Measurements from ENCODE around the gene CLUH. TPM values are rescaled to one million over a fixed set of nuclear protein-coding genes. Genes with fewer than 3 reads are reported as not detected.
"Not testable (repeated sequence)": the region's sequence is repeated elsewhere in the genome, so short reads cannot be mapped to it uniquely, and the experiment has no call there.

The CLUH gene
- total and polyA plus RNA-seq, 5 donors: 79.0 to 121 (median 106) TPM

DNA sequence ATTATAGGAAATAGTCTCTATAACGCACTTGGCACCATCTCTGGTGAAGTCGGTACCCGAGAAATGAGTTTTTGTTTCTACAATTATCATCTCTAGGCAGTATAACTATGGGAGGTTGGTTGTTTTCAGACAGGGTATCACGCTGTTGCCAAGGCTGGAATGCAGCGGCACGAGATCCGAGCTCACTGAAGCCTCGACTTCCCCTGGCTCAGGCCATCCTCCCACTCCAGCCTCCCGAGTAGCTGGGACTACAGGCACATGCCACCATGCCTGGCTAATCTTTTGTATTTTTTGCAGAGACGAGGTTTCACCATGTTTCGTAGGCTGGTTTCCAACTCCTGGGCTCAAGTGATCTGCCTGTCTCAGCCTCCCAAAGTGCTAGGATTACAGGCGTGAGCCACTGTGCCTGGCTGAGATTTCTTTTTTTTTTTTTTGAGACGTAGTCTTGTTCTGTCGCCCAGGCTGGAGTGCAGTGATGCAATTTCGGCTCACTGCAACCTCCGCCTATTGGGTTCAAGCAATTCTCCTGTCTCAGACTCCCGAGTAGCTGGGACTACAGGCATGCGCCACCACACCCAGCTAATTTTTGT is 12.3 kb downstream of the CLUH start:
- H3K27me3 ChIP-seq (ENCODE audit: control insufficient read depth, insufficient read depth); H3K4me1 ChIP-seq (ENCODE audit: control insufficient read depth, insufficient read depth, low read length); intact Hi-C loops (cut with DNase I); DNase-seq; H3K27ac ChIP-seq (ENCODE audit: low read length); H3K9me3 ChIP-seq (ENCODE audit: control insufficient read depth, low read length); H3K4me3 ChIP-seq (ENCODE audit: low read length); ATAC-seq: not testable (repeated sequence)
- 84% methylated on average over 18 of the region's 18 CpGs for WGBS

DNA sequence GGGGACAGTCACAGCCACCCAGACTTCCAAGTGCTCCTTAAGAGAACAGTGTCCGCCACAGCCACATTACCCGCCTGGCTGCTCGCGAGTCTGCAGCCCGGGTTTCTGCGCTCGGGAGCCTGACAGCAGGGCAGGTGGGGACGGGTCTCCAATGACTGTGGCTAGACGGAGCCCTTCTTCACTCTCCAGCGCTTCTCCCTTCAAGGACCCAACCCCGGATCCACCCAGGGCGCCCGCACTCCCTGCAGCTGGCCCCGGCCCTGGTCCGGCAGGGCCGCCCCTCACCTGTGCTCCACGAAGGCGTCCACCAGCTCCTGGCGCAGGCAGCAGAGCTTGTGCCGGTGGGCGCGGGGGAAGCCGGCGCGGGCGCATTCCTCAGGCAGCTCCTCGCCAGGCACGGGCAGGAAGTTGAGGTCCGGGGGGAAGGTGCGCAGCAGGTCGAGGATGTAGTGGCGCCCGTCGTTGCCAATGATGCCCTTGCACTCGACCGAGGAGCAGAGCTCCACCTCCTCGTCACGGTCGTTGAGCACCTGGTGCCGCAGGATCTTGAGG is 13.9 kb downstream of the CLUH start:
- Histone ChIP-seq H3K4me3 (ENCODE audit: low read length) (no peak overlapping the region), H3K4me1 (ENCODE audit: control insufficient read depth, insufficient read depth, low read length) (no peaks in the 10 kb centered on the region), H3K9me3 (ENCODE audit: control insufficient read depth, low read length) (no peaks in the 10 kb centered on the region), H3K27me3 (ENCODE audit: control insufficient read depth, insufficient read depth) (no peaks in the 10 kb centered on the region), H3K27ac (ENCODE audit: low read length) (no peak overlapping the region)
- WGBS: 97% methylated on average over 40 of the region's 40 CpGs
- DNase-seq (peak in 1 of 3 donors; percentile 45), ATAC-seq (no peak)
- intact Hi-C loops (cut with DNase I): no loop called here

DNA sequence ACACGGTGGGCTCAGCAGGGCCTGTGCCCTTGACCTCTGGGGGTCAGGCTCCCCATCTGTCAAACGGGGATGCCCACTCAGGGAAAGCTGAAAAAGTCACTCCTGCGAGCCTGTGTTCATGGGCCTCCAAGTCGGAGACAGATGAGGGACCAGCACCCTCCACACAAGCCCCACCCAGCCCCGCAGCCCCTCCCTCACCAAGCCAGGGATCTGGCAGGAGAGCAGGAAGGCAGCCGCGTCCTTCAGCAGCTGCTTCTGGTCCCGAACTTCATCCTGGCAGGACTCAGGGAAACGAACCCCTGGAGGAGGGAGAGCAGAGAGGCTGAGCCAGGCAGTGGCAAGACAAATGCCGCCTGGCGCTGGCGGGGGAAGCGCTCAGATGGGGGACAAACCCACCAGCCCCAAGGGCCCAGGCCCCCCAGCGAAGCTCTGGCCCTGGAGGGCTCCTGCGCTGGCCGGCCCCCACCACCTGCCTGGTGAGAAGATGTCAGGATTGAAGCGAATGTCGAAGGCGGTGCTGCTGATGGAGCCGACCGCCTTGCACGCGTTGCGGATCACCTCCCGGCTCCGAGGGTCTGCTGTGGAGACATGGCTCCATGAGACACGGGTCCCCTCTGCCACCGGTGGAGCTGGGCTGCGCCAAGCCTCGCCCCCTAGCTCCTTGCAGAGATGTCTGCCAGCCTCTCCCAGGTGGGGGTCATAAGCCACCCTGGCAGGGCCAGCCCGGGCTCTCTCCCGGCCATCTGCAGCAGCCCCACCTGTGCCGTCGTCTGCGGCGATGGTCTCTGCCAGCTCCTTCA is 15.4 kb downstream of the CLUH start:
- Histone ChIP-seq H3K9me3 (ENCODE audit: control insufficient read depth, low read length) (no peaks in the 10 kb centered on the region), H3K4me1 (ENCODE audit: control insufficient read depth, insufficient read depth, low read length) (no peaks in the 10 kb centered on the region), H3K27ac (ENCODE audit: low read length) (no peak overlapping the region), H3K27me3 (ENCODE audit: control insufficient read depth, insufficient read depth) (no peaks in the 10 kb centered on the region), H3K4me3 (ENCODE audit: low read length) (no peak overlapping the region)
- intact Hi-C loops (cut with DNase I): no loop called here
- WGBS: 86% methylated on average over 36 of the region's 36 CpGs
- no peak for DNase-seq
- ATAC-seq: no peak

DNA sequence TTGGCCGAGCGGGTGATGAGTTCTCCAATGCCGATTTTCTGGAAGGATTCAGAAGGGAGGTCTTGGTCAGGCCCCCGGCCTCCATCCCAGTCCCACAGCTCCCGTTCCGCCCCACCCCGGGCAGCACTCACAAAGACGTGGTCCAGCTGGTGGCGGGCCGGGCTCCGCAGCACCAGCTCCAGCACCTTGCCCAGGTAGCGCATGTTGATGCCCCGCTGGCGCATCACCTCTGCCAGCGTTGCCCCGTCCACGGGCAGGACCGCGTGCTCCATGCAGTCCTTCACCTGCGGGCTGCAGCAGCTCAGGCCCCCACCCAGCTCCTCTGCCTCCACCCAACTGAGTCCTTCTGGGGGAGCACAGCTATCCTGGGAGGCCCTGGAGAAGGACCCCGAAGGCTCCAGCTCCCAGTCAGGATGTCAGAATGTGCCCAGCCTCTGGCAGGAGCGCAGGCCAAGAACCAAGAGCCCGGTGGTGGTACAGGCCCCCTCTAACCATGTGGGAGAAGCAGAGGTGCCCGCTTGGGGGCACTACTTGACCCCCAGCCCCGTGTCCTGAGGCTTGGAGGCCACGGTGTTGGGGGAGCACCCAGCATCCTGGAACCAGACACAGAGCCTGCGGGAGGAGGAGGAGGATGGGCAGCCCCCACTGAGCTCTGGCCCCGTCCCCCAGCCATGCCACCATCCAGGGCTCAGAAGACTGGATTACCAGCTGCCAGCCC is 16.2 kb downstream of the CLUH start:
- DNase-seq (no peak), ATAC-seq (no peak)
- Histone ChIP-seq H3K4me1 (ENCODE audit: control insufficient read depth, insufficient read depth, low read length) (no peaks in the 10 kb centered on the region), H3K27me3 (ENCODE audit: control insufficient read depth, insufficient read depth) (no peaks in the 10 kb centered on the region), H3K9me3 (ENCODE audit: control insufficient read depth, low read length) (no peaks in the 10 kb centered on the region), H3K27ac (ENCODE audit: low read length) (no peak overlapping the region), H3K4me3 (ENCODE audit: low read length) (no peak overlapping the region)
- intact Hi-C loops (cut with DNase I): no loop called here
- 91% methylated on average over 28 of the region's 28 CpGs for WGBS

DNA sequence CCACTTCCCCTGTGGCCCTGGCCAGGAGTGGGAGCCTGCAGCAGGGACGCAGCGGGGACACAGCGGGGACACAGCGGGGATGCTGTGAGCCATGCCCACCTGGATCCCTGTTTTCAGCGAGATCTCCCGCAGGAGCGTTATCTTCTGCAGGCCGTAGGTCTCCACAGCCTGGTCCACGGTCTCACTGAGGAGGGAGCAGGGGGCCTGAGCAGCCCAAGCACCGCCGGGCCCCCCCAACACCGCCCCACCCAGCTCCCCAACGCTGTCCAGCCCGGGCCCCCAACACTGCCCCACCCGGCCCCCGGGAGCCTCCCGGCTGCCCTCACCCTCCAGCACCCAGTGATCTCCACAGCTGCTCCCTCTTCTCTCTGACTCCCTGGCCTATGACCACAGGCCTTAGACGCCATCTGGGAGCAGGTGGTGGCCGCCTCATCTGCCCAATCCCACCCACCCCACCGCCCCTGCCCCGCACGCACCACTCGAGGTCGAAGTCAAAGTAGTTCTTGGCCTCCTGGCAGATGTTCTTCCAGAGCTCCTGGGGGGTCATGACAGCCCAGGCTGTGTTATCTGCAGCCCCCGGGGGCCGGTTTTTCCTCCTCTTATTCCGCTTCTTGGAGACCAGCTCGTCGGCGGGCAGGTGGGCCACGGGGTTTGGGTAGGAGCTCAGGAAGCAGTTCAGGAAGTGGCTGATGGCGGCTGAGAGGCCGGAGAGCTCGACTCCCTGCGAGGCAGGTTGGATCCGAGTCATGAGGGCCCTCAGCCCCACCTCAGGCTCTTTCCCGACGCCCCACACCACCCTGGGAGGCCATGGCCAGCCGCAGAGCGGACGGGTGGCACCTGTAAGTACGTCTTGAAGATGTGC is 17.0 kb downstream of the CLUH start:
- no peaks in the 10 kb centered on the region for H3K9me3 ChIP-seq (ENCODE audit: control insufficient read depth, low read length)

DNA sequence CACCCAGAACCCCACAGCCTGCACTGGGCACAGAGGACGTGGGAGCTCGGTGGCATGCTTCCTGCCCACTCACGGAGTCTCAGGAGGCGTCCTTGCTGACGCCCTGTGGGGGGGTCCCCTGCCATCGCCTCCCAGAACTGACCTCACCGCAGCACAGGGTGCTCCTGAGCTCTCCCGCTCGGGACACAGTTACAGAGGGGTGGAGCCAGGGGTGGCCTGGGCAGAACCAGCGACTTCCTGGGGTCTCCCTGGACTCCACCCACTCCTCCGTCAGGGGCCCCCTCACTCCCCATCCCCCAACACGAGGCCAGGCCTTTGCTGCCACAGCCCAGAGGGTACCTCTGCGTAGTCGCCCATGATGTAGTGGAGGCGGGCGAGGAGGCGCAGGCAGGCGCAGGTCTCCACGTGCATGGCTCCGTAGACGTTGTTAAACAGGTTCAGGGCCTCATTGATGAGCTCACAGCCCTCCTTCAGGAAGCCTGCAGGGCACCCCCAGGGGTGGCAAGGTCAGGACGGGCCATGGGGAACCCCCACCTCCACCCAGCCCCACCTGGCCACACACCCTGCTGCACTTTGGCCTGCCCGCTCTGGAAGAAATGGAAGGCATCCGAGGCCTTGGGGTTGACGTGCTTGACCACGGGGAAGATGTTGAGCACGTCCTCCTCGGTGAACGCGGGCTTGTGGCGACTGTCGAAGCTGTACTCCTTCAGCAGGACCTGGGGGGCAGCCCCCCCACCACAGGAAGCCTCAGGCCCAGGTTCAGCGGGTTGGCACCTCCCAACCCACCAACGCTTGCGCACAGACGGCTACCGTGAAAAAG is 17.8 kb downstream of the CLUH start:
- no peaks in the 10 kb centered on the region for H3K27me3 ChIP-seq (ENCODE audit: control insufficient read depth, insufficient read depth)
- no peaks in the 10 kb centered on the region for H3K9me3 ChIP-seq (ENCODE audit: control insufficient read depth, low read length)
- ATAC-seq (no peak), DNase-seq (peak in 1 of 3 donors; percentile 46)
- no peak overlapping the region for H3K4me3 ChIP-seq (ENCODE audit: low read length)
- H3K27ac ChIP-seq (ENCODE audit: low read length): no peak overlapping the region
- 91% methylated on average over 37 of the region's 37 CpGs for WGBS
- intact Hi-C loops (cut with DNase I): no loop called here
- no peaks in the 10 kb centered on the region for H3K4me1 ChIP-seq (ENCODE audit: control insufficient read depth, insufficient read depth, low read length)

More for the DNA sequence above, 17.0 kb downstream of the CLUH start:
- Histone ChIP-seq H3K4me3 (ENCODE audit: low read length) (no peak overlapping the region), H3K27me3 (ENCODE audit: control insufficient read depth, insufficient read depth) (no peaks in the 10 kb centered on the region), H3K27ac (ENCODE audit: low read length) (no peak overlapping the region), H3K4me1 (ENCODE audit: control insufficient read depth, insufficient read depth, low read length) (no peaks in the 10 kb centered on the region)
- intact Hi-C loops (cut with DNase I): no loop called here
- ATAC-seq (no peak), DNase-seq (no peak)
- WGBS: 89% methylated on average over 42 of the region's 42 CpGs

DNA sequence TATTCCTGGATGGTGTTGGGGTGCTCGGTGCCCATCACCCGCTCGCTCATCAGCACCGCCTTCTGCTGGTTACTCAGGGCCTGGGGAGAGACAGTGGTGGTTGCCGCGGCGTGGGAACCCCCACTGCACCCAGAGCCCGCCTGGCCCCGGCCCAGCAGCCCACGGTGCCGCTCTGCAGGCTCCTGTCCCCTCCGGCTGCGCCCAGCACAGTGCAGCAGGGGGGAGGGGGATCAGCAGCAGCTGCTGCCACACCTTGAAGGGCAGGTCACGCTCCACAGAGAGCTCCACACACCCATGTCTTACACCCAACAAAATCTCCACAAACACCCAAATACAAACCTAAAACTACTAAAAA is 18.8 kb downstream of the CLUH start:
- H3K27me3 ChIP-seq (ENCODE audit: control insufficient read depth, insufficient read depth): no peaks in the 10 kb centered on the region
- no peak overlapping the region for H3K27ac ChIP-seq (ENCODE audit: low read length)
- H3K9me3 ChIP-seq (ENCODE audit: control insufficient read depth, low read length): no peaks in the 10 kb centered on the region
- DNase-seq (no peak), ATAC-seq (no peak)
- H3K4me3 ChIP-seq (ENCODE audit: low read length): no peak overlapping the region
- no peaks in the 10 kb centered on the region for H3K4me1 ChIP-seq (ENCODE audit: control insufficient read depth, insufficient read depth, low read length)
- intact Hi-C loops (cut with DNase I): no loop called here
- WGBS: 97% methylated on average over 14 of the region's 14 CpGs

DNA sequence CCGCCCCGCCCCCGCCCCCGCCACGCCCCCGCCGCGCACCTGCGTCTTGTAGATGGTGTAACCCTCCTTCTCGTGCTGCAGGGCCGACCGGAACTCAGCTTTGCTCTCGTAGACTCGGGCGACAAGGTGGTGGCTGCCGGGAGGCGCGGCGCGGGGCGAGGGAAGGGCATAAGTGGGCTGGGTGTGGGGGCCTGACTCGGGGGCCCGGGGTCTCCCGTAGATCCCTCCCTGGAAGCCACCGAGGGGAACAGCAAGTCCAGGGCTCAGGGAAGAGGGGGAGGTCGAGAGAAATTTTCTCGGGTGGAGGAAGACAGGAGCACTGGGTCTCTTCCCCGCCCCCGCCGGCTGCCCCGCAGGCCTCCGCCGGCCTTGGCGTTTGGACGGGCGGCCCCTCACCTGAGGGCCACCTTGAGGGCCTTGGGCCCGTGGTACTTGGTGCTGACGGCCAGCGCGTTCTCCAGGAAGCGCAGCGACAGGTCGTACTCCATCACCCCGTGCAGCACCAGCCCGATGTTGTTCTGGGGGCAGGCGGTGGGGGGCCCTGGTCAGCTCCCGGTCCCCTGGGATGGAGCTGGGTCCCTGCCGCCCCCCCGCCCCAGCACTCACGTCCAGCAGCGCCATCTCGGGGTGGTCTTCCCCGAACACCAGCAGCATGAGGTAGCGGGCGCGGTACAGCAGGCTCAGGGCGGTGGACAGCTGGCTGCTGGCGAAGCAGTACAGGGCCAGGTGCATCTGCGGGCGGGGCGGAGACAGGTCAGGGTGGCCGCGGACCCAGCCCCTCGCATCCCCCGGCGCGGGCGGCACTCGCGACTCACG is 19.4 kb downstream of the CLUH start:
- Histone ChIP-seq H3K4me1 (ENCODE audit: control insufficient read depth, insufficient read depth, low read length) (no peaks in the 10 kb centered on the region), H3K27me3 (ENCODE audit: control insufficient read depth, insufficient read depth) (no peaks in the 10 kb centered on the region), H3K4me3 (ENCODE audit: low read length) (no peak overlapping the region), H3K27ac (ENCODE audit: low read length) (no peak overlapping the region), H3K9me3 (ENCODE audit: control insufficient read depth, low read length) (no peaks in the 10 kb centered on the region)
- intact Hi-C loops (cut with DNase I): no loop called here
- ATAC-seq (no peak), DNase-seq (peak; percentile 16 to 71 (median 58))
- whole genome bisulfite sequencing: 90% methylated on average over 66 of the region's 71 CpGs

DNA sequence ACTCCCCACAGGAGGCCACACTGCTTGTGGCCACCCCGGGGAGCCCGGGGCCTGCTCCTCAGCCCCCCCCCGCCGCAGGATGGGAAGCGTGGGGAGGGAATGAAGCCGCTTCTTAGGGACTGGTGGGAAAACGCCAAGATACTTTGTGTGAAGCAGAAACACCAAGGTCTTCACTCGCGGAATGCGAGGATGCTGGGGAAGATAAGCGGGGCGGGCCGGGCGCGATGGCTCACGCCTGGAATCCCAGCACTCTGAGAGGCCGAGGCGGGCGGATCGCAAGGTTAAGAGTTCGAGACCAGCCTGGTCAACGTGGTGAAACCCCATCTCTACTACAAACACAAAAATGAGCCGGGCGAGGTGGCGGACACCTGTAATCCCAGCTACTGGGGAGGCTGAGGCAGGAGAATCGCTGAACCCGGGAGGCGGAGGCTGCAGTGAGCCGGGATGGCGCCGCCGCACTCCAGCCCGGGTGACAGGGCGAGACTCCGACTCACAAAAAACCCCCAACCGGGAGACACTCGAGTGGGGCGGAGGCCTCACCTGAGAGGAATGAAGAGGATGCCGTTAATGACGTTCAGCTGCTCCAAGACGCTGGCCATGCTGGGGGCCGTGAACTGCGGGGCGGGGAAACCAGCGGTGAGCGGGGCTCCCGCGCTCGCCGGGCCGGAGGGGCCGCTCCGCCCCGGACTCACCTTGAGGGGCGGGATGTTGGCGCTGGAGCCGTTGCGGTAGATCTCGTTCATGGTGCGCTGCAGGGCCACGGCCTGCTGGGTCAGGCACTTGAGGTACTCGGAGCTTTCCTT is 20.3 kb downstream of the CLUH start:
- Histone ChIP-seq H3K27me3 (ENCODE audit: control insufficient read depth, insufficient read depth) (no peaks in the 10 kb centered on the region), H3K27ac (ENCODE audit: low read length) (no peak overlapping the region), H3K4me3 (ENCODE audit: low read length) (no peak overlapping the region), H3K9me3 (ENCODE audit: control insufficient read depth, low read length) (no peaks in the 10 kb centered on the region), H3K4me1 (ENCODE audit: control insufficient read depth, insufficient read depth, low read length) (no peaks in the 10 kb centered on the region)
- ATAC-seq (no peak), DNase-seq (peak in 1 of 3 donors; percentile 55)
- WGBS: 94% methylated on average over 62 of the region's 62 CpGs
- intact Hi-C loops (cut with DNase I): no loop called here

All from right cardiac atrium (tissue), 5 donors.